HepG2 (cell line): ENCODE measurements around the gene BRD3. TPM values are rescaled to one million over a fixed set of nuclear protein-coding genes. Genes with fewer than 3 reads are reported as not detected.
A peak's percentile ranks its signal among the peaks of the same experiment; 100 is the strongest.

Experiments
- AHR ChIP-seq: IDR thresholded peaks from 2 replicates; pipeline ENCODE4 v1.6.1; 2018; ENCODE audit warnings: missing genetic modification reagents, missing compliant biosample characterization
- ARNTL ChIP-seq: sonication (generic); formaldehyde crosslinking; IDR thresholded peaks from 2 replicates; pipeline ENCODE4 v1.4.0; 2020; ENCODE audit warnings: mild to moderate bottlenecking, missing genetic modification reagents
- DNMT1 ChIP-seq: sonication (generic); formaldehyde crosslinking; IDR thresholded peaks from 2 replicates; pipeline ENCODE4 v1.5.1; 2020; ENCODE audit warnings: mild to moderate bottlenecking, missing genetic modification reagents
- ELF3 ChIP-seq: IDR thresholded peaks from 2 replicates; pipeline ENCODE4 v1.6.1; 2016; ENCODE audit warnings: missing genetic modification reagents, missing compliant biosample characterization
- FOXC1 ChIP-seq: sonication (generic); formaldehyde crosslinking; IDR thresholded peaks from 2 replicates; pipeline ENCODE4 v1.8.0; 2022; ENCODE audit warnings: mild to moderate bottlenecking, missing genetic modification reagents, borderline replicate concordance
- FOXP1 ChIP-seq, 2 experiments: fragments of 450-650 bp in 1 of 2; IDR thresholded peaks; 2 replicates each; pipeline ENCODE4 v1.6.1; 2017 to 2018; ENCODE audit warnings: antibody characterized with exemption in 1 of 2
- GABPA ChIP-seq, 2 experiments: IDR thresholded peaks; 2 replicates each; pipeline ENCODE4 v1.6.1; 2011 to 2016; ENCODE audit warnings: low read depth in 2 of 2, low read length in 1 of 2, missing biosample characterization in 1 of 2, missing genetic modification characterization in 1 of 2
- HDAC1 ChIP-seq: sonication (generic); formaldehyde crosslinking; IDR thresholded peaks from 2 replicates; pipeline ENCODE4 v1.5.1; 2020; ENCODE audit warnings: mild to moderate bottlenecking, missing genetic modification reagents
- MBNL3 ChIP-seq: fragments of 250-450 bp; sonication (Bioruptor Pico); conservative IDR thresholded peaks from 2 replicates; pipeline ENCODE4 v1.8.0; 2022; ENCODE audit warnings: mild to moderate bottlenecking, inconsistent platforms
- MIER2 ChIP-seq: IDR thresholded peaks from 2 replicates; pipeline ENCODE4 v1.6.1; 2016; ENCODE audit warnings: missing biosample characterization, missing genetic modification reagents
- MTERF4 ChIP-seq: sonication (generic); formaldehyde crosslinking; IDR thresholded peaks from 2 replicates; pipeline ENCODE4 v1.8.0; 2023; ENCODE audit warnings: mild to moderate bottlenecking, missing genetic modification reagents
- MXI1 ChIP-seq: IDR thresholded peaks from 3 replicates; pipeline ENCODE4 v1.6.1; 2012; ENCODE audit warnings: low read depth, low read length, inconsistent platforms, borderline replicate concordance
- NBN ChIP-seq: fragments of 450-650 bp; conservative IDR thresholded peaks from 2 replicates; pipeline ENCODE4 v1.6.1; 2017
- NKX3-1 ChIP-seq: sonication (generic); formaldehyde crosslinking; IDR thresholded peaks from 2 replicates; pipeline ENCODE4 v1.5.0; 2020; ENCODE audit warnings: missing genetic modification reagents
- PPARG ChIP-seq: conservative IDR thresholded peaks from 2 replicates; pipeline ENCODE4 v1.6.1; 2016; ENCODE audit warnings: missing biosample characterization, missing genetic modification reagents
- RARG ChIP-seq: sonication (generic); formaldehyde crosslinking; IDR thresholded peaks from 2 replicates; pipeline ENCODE4 v1.4.0; 2020; ENCODE audit warnings: low read depth, mild to moderate bottlenecking, missing genetic modification reagents
- SOX5 ChIP-seq: IDR thresholded peaks from 2 replicates; pipeline ENCODE4 v1.6.1; 2016; ENCODE audit warnings: borderline replicate concordance
- U2AF1 ChIP-seq: fragments of 200-400 bp; formaldehyde crosslinking; optimal IDR thresholded peaks from 2 replicates; pipeline ENCODE3; 2017; ENCODE audit warnings: mild to moderate bottlenecking, low read depth, low read length
- UBTF ChIP-seq: sonication (generic); formaldehyde crosslinking; IDR thresholded peaks from 2 replicates; pipeline ENCODE4 v1.4.0; 2020; ENCODE audit warnings: mild to moderate bottlenecking, missing genetic modification reagents
- ZFX ChIP-seq: sonication (generic); formaldehyde crosslinking; IDR thresholded peaks from 2 replicates; pipeline ENCODE4 v1.4.0; 2020; ENCODE audit warnings: mild to moderate bottlenecking, low read depth, missing genetic modification reagents, moderate library complexity
- ZNF263 ChIP-seq: sonication (generic); formaldehyde crosslinking; IDR thresholded peaks from 2 replicates; pipeline ENCODE4 v1.4.0; 2020; ENCODE audit warnings: missing genetic modification reagents
- ZNF609 ChIP-seq: sonication (generic); formaldehyde crosslinking; IDR thresholded peaks from 2 replicates; pipeline ENCODE4 v1.4.0; 2020; ENCODE audit warnings: mild to moderate bottlenecking, missing genetic modification reagents, borderline replicate concordance
- ZNF713 ChIP-seq: sonication (generic); formaldehyde crosslinking; IDR thresholded peaks from 2 replicates; pipeline ENCODE4 v1.4.0; 2020; ENCODE audit warnings: mild to moderate bottlenecking, missing genetic modification reagents
- ZNF841 ChIP-seq: sonication (generic); formaldehyde crosslinking; IDR thresholded peaks from 2 replicates; pipeline ENCODE4 v1.8.1; 2023; ENCODE audit warnings: missing genetic modification reagents, borderline replicate concordance
- polyA plus RNA-seq, 8 experiments: library from polyadenylated mRNA; depleted of rRNA in 3 of 8; stranded (reverse) in 7 of 8; unstranded in 1 of 8; fragments of >200 nt; fragmentation: Illumina TruSeq in 4 of 8; extraction: Trizol in 4 of 8; gene quantifications; 2 replicates each; pipeline versions ENCODE4 v1.2.1 to v1.2.3, GENCODE V29; 2011 to 2016; ENCODE audit warnings: low read depth in 4 of 8, missing spikeins in 1 of 8, mixed read lengths in 1 of 8; ENCODE audit not compliant: insufficient read depth in 1 of 8
- total RNA-seq, 5 experiments: library from RNA; depleted of rRNA; stranded (reverse); fragments of >200 nt; fragmentation: Illumina TruSeq; extraction: Trizol; gene quantifications; 2 replicates each; pipeline ENCODE4 v1.2.3, GENCODE V29; 2016; ENCODE audit warnings: low read depth in 1 of 5

The BRD3 gene
- total and polyA plus RNA-seq, 2 of the 13 experiments (the other 11 are each of a cell fraction or from before 2014, with no cell fraction given) = 5.9 to 12.9 TPM

- no peak for TF ChIP-seq ZNF609 (CRISPR knock-in tag)
- TF ChIP-seq GABPA (IDR thresholded peaks at IDR 0.05; ENCODE audit: low read depth, low read length) = no peak
- TF ChIP-seq GABPA (CRISPR knock-in tag; IDR thresholded peaks at IDR 0.05; ENCODE audit: low read depth) = no peak
- TF ChIP-seq RARG (CRISPR knock-in tag) = no peak
- TF ChIP-seq ZNF841 (CRISPR knock-in tag) = no peak
- no peak for TF ChIP-seq DNMT1 (CRISPR knock-in tag)
- peak; percentile 45; the same call in 1 of the 2 replicates for TF ChIP-seq ARNTL (CRISPR knock-in tag)
- no peak for TF ChIP-seq FOXP1 (IDR thresholded peaks at IDR 0.05)
- no peak for TF ChIP-seq FOXP1 (CRISPR knock-in tag; IDR thresholded peaks at IDR 0.05)
- no peak for TF ChIP-seq AHR
- TF ChIP-seq ZNF713 (CRISPR knock-in tag) = no peak
- peak; percentile 57; the same call in 1 of the 2 replicates for TF ChIP-seq FOXC1 (CRISPR knock-in tag)
- no peak for TF ChIP-seq ELF3 (CRISPR knock-in tag)
- no peak for TF ChIP-seq NKX3-1 (CRISPR knock-in tag)
- no peak for TF ChIP-seq MTERF4 (CRISPR knock-in tag)
- TF ChIP-seq U2AF1 = no peak
- TF ChIP-seq MXI1 = no peak
- no peak for TF ChIP-seq MBNL3 (CRISPR knock-in tag)
- 0 out of 2 replicates have a peak, but pooled peaks have one; percentile 44 for TF ChIP-seq UBTF
- no peak for TF ChIP-seq NBN
- no peak for TF ChIP-seq ZNF263 (CRISPR knock-in tag)
- TF ChIP-seq HDAC1 (CRISPR knock-in tag) = peak; percentile 26; the same call in 1 of the 2 replicates
- no peak for TF ChIP-seq MIER2 (CRISPR knock-in tag)
- 0 out of 2 replicates have a peak, but pooled peaks have one; percentile 22 for TF ChIP-seq ZFX (CRISPR knock-in tag)
- peak; percentile 90 for TF ChIP-seq PPARG (CRISPR knock-in tag)
- TF ChIP-seq SOX5 (CRISPR knock-in tag) = no peak
Observed at GRCh38 chr9:134004131-134004873, 63.5 kb downstream of the BRD3 start (continued).
